ENCODE measurements around the gene HOXA10.

The HOXA10 gene

GRCh38 chr7:27173956-27174873, at the start of gene HOXA10:
Gene HOXA10 (minus strand): TSS chr7:27174320. CDS start chr7:27174306, 14 bp downstream.
- TF ChIP-seq CTCF (IDR thresholded peaks at IDR 0.05) = no peak

- TF ChIP-seq CTCF (IDR thresholded peaks at IDR 0.05) = no peak
These were observed 47.2 kb upstream of the HOXA10 start for GRCh38 chr7:27221201-27221797.

GRCh38 chr7:27220440-27220955, 46.4 kb upstream of the HOXA10 start:
- TF ChIP-seq CTCF (IDR thresholded peaks at IDR 0.05) = no peak

GRCh38 chr7:27219821-27220220, 45.7 kb upstream of the HOXA10 start:
- TF ChIP-seq CTCF (IDR thresholded peaks at IDR 0.05) = no peak

GRCh38 chr7:27217951-27218350, 43.8 kb upstream of the HOXA10 start:
- TF ChIP-seq CTCF (IDR thresholded peaks at IDR 0.05) = no peak

GRCh38 chr7:27215356-27215755, 41.2 kb upstream of the HOXA10 start:
- no peak for TF ChIP-seq CTCF (IDR thresholded peaks at IDR 0.05)

- no peak for TF ChIP-seq CTCF (IDR thresholded peaks at IDR 0.05)
These were observed 40.3 kb upstream of the HOXA10 start for GRCh38 chr7:27214239-27214950.

Data from LNCAP (cell line).